Measurements from ENCODE around the gene RTTN.

DNA sequence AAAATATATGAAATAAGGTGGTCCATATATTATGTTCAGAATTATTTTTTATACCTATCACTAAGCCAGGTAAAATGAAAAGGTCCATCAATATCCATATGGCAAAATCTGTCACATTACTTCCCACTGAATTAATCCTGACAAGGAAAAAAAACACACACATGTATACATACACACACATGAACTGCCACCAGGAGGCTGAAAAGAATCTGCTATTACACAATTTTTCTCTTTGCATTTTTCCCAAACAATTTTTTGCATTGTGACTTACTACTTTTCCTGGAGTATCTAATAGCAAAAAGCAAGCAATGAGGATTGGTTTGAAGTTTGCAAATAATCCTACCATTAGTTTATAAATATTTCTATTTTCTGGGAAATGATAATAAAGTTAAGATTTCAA is 129.6 kb downstream of the RTTN start:
- TF ChIP-seq, protein P1, sequence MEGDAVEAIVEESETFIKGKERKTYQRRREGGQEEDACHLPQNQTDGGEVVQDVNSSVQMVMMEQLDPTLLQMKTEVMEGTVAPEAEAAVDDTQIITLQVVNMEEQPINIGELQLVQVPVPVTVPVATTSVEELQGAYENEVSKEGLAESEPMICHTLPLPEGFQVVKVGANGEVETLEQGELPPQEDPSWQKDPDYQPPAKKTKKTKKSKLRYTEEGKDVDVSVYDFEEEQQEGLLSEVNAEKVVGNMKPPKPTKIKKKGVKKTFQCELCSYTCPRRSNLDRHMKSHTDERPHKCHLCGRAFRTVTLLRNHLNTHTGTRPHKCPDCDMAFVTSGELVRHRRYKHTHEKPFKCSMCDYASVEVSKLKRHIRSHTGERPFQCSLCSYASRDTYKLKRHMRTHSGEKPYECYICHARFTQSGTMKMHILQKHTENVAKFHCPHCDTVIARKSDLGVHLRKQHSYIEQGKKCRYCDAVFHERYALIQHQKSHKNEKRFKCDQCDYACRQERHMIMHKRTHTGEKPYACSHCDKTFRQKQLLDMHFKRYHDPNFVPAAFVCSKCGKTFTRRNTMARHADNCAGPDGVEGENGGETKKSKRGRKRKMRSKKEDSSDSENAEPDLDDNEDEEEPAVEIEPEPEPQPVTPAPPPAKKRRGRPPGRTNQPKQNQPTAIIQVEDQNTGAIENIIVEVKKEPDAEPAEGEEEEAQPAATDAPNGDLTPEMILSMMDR (conservative IDR thresholded peaks at IDR 0.05; ENCODE audit: low read depth in 2 of 2), result no peak
- TF ChIP-seq JUNB (IDR thresholded peaks at IDR 0.05; ENCODE audit: unreplicated experiment) (no peak), EZH2 (IDR thresholded peaks at IDR 0.05; ENCODE audit: low read depth, unreplicated experiment) (no peak), EZH2phosphoT487 (IDR thresholded peaks at IDR 0.05; ENCODE audit: unreplicated experiment) (no peak), POLR2AphosphoS5 (IDR thresholded peaks at IDR 0.05; ENCODE audit: low read depth) (no peak), NANOG (IDR thresholded peaks at IDR 0.05; ENCODE audit: borderline replicate concordance) (no peak)

All from GM23338 (cell line).